HepG2 (cell line): ENCODE data around the gene LIF.

Experiments used
- POLR2AphosphoS2 ChIP-seq: IDR thresholded peaks from 2 replicates; pipeline ENCODE4 v1.6.1; 2011; ENCODE audit warnings: low read depth, low read length, improper control_type of control experiment
- RXRA ChIP-seq: sonication (generic); formaldehyde crosslinking; IDR thresholded peaks from 2 replicates; pipeline ENCODE4 v1.5.1; 2020; ENCODE audit warnings: missing genetic modification reagents
- TF ChIP-seq, protein P1 (sequence below): sonication (generic); formaldehyde crosslinking; IDR thresholded peaks from 2 replicates; pipeline ENCODE4 v1.4.0; 2020; ENCODE audit warnings: missing genetic modification reagents
- TF ChIP-seq, protein P2 (sequence below): sonication (generic); formaldehyde crosslinking; IDR thresholded peaks from 2 replicates; pipeline ENCODE4 v1.5.1; 2020; ENCODE audit warnings: mild to moderate bottlenecking, missing genetic modification reagents, moderate library complexity

DNA sequence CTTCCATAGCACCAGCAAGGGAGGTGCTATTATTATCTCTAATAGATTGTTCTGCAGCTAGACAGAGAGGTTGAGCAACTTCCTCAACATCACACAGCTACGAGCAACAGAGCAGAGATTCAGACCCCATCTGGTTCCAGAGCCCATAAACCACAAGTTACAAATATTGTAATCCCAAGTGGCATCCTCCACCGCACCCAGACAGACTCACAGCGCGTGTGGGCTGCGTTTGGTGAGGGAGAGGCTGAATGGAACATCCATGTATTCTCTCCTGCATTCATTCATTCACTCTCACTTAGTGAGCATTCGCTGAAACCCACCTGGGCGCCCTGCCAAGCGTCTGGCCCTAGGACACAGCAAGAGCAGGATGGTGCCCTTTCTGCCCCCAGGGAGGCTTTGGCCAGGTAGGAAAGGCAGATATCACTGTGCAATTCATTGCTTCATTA lies 33.5 kb downstream of the LIF start:
- TF ChIP-seq, protein P1, sequence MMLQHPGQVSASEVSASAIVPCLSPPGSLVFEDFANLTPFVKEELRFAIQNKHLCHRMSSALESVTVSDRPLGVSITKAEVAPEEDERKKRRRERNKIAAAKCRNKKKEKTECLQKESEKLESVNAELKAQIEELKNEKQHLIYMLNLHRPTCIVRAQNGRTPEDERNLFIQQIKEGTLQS: no peak
- TF ChIP-seq, protein P2, sequence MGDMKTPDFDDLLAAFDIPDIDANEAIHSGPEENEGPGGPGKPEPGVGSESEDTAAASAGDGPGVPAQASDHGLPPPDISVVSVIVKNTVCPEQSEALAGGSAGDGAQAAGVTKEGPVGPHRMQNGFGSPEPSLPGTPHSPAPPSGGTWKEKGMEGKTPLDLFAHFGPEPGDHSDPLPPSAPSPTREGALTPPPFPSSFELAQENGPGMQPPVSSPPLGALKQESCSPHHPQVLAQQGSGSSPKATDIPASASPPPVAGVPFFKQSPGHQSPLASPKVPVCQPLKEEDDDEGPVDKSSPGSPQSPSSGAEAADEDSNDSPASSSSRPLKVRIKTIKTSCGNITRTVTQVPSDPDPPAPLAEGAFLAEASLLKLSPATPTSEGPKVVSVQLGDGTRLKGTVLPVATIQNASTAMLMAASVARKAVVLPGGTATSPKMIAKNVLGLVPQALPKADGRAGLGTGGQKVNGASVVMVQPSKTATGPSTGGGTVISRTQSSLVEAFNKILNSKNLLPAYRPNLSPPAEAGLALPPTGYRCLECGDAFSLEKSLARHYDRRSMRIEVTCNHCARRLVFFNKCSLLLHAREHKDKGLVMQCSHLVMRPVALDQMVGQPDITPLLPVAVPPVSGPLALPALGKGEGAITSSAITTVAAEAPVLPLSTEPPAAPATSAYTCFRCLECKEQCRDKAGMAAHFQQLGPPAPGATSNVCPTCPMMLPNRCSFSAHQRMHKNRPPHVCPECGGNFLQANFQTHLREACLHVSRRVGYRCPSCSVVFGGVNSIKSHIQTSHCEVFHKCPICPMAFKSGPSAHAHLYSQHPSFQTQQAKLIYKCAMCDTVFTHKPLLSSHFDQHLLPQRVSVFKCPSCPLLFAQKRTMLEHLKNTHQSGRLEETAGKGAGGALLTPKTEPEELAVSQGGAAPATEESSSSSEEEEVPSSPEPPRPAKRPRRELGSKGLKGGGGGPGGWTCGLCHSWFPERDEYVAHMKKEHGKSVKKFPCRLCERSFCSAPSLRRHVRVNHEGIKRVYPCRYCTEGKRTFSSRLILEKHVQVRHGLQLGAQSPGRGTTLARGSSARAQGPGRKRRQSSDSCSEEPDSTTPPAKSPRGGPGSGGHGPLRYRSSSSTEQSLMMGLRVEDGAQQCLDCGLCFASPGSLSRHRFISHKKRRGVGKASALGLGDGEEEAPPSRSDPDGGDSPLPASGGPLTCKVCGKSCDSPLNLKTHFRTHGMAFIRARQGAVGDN: no peak
- no peak for TF ChIP-seq RXRA (CRISPR knock-in tag)
- no peak for TF ChIP-seq POLR2AphosphoS2
